GM12892 (cell line): ENCODE measurements around the gene DMXL2.

Experiments
- POLR2A ChIP-seq: IDR thresholded peaks from 2 replicates; pipeline ENCODE4 v1.6.1; 2011; ENCODE audit warnings: low read depth, low read length, control low read depth
- POLR2AphosphoS5 ChIP-seq: IDR thresholded peaks from 2 replicates; pipeline ENCODE4 v1.6.1; 2011; ENCODE audit warnings: low read depth, low read length, control low read depth
- TAF1 ChIP-seq: IDR thresholded peaks from 2 replicates; pipeline ENCODE4 v1.6.1; 2011; ENCODE audit warnings: low read depth, mild to moderate bottlenecking, control low read depth, low read length, borderline replicate concordance

GRCh38 chr15:51558876-51559275, 63.7 kb downstream of the DMXL2 start:
- no peak for TF ChIP-seq POLR2A
- no peak for TF ChIP-seq TAF1
- TF ChIP-seq POLR2AphosphoS5: no peak
